Mucosa of stomach (tissue), 1 donor: ENCODE results near the gene JPT2.

Experiments
- H3K27me3 ChIP-seq: one replicate; pipeline ENCODE4 v1.7.0; 2013; ENCODE audit warnings: mild to moderate bottlenecking, low read length; ENCODE audit not compliant: control insufficient read depth, insufficient read depth
- H3K36me3 ChIP-seq: one replicate; pipeline ENCODE4 v1.7.0; 2013; ENCODE audit warnings: low read length; ENCODE audit not compliant: control insufficient read depth, insufficient read depth
- H3K4me1 ChIP-seq: one replicate; pipeline ENCODE4 v1.7.0; 2013; ENCODE audit warnings: mild to moderate bottlenecking, low read length; ENCODE audit not compliant: control insufficient read depth, insufficient read depth
- H3K4me3 ChIP-seq: one replicate; pipeline ENCODE4 v1.7.0; 2013; ENCODE audit warnings: low read length
- H3K9ac ChIP-seq: one replicate; pipeline ENCODE4 v1.7.0; 2013; ENCODE audit warnings: mild to moderate bottlenecking, low read length, moderate library complexity
- H3K9me3 ChIP-seq: one replicate; pipeline ENCODE4 v1.7.0; 2013; ENCODE audit warnings: mild to moderate bottlenecking, low read length, moderate library complexity; ENCODE audit not compliant: control insufficient read depth
- donor health status: Pancreatic carcinoma.

JPT2 gene

DNA sequence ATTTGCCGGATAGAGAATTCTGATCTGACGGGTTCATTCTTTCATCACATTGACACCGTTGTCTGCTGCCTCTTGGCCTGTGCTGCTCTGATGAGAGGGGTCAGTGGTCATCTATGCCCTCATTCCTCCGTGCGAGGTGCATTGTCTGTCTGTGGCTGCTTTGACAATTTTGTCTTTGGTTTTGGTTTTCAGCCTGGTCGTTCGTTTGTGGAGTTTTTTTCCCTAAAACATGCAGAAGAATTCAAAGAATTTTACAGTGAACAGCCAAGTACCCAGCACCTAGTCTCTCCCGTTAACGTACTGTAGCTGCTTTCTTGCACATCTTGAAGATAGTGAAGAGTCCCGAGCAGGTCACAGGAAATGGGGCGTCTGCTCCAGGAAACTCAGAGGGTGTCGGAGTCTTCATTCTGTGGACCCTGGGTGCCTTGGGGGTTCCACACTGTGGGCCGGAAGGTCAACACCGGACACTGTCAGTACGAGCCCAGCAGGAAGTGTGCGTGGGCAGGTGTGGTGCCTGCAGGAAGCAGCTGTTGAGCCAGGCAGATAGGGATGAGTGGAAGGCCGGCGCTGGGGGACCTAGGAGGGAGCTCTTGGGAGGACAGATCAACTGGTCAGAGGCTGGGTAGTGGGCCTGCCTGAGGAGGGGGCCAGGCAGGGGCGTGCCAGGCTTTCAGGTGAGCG is 37.7 kb upstream of the JPT2 start:
- no peaks in the 10 kb centered on the region for H3K9me3 ChIP-seq
- H3K4me1 ChIP-seq, result no peaks in the 10 kb centered on the region
- no peak overlapping the region for H3K4me3 ChIP-seq
- no peaks in the 10 kb centered on the region for H3K27me3 ChIP-seq
- no peak overlapping the region for H3K9ac ChIP-seq
- peaks cover 17% of the 10 kb centered on the region for H3K36me3 ChIP-seq

DNA sequence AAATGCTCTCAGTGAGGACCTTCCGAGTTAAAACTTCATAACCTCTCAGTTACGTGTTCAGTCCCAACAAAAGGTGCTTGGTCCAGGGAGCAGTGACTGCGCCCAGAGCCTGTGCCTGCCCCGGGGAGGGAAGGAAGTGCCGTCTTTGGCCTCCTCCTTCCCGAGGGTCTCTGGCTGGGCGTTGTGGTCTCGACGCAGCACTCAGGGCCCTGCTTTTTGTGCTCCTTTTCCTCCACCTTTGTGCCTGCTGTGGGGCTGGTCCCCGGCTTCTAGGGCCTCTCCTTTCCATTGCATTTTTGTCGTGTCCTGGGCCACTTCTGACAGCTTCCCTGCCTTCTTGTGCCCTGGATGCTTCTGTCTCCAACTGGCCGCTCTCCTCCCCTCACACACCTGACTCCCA is 36.8 kb upstream of the JPT2 start:
- Histone ChIP-seq H3K4me3 (no peak overlapping the region), H3K9me3 (no peaks in the 10 kb centered on the region), H3K36me3 (peaks cover 17% of the 10 kb centered on the region), H3K27me3 (no peaks in the 10 kb centered on the region), H3K9ac (no peak overlapping the region), H3K4me1 (no peaks in the 10 kb centered on the region)

DNA sequence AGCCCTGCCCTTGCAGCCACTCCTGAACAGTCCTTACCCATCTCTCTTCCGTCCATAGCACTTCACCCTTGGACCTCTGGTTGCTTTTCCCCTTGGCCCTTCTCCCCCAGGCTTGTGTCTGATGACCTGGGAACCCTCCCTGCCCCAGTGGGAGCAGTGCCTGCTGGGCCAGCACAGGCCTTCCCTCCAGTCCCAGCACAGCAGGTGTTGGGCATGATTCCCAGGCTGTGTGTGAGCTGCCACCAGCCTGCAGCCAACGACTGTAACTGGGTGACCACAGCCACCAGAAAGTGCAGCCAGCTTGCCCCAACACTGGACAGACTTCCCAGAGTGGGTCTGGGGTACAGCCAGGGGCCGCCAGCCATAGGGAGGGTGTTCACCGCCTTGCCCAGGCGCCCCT is 35.9 kb upstream of the JPT2 start:
- Histone ChIP-seq H3K4me3 (no peak overlapping the region), H3K9me3 (no peaks in the 10 kb centered on the region), H3K4me1 (no peaks in the 10 kb centered on the region), H3K36me3 (peaks cover 17% of the 10 kb centered on the region), H3K9ac (no peak overlapping the region), H3K27me3 (no peaks in the 10 kb centered on the region)

- H3K4me1 ChIP-seq, result no peaks in the 10 kb centered on the region
- H3K9me3 ChIP-seq, result no peaks in the 10 kb centered on the region
- H3K27me3 ChIP-seq, result no peaks in the 10 kb centered on the region
- peaks cover 17% of the 10 kb centered on the region for H3K36me3 ChIP-seq
- H3K4me3 ChIP-seq, result no peak overlapping the region
- no peak overlapping the region for H3K9ac ChIP-seq
Observed at GRCh38 chr16:1642753-1643152, 35.3 kb upstream of the JPT2 start.

DNA sequence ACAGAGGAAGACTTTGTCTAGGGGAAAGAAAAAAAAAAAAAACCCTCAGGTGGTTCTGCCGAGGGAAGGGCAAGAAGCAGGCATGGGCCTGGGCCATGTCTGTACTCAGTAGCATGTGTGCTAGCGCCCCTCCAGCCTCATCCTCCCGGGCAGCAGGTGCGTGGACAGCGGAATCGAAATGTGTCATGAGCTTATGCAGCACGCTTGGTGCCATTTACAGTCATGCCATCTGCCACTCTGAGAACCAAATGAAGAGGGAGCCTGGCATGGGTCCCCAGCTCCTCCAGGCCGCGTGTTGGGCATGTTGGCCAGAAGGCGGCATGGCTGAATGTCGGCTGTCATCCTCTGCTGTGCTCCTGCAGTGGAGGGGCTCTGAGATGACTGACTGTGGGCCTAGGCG is 34.6 kb upstream of the JPT2 start:
- Histone ChIP-seq H3K4me1 (no peaks in the 10 kb centered on the region), H3K9ac (no peak overlapping the region), H3K27me3 (no peaks in the 10 kb centered on the region), H3K36me3 (peaks cover 17% of the 10 kb centered on the region), H3K4me3 (no peak overlapping the region), H3K9me3 (no peaks in the 10 kb centered on the region)

DNA sequence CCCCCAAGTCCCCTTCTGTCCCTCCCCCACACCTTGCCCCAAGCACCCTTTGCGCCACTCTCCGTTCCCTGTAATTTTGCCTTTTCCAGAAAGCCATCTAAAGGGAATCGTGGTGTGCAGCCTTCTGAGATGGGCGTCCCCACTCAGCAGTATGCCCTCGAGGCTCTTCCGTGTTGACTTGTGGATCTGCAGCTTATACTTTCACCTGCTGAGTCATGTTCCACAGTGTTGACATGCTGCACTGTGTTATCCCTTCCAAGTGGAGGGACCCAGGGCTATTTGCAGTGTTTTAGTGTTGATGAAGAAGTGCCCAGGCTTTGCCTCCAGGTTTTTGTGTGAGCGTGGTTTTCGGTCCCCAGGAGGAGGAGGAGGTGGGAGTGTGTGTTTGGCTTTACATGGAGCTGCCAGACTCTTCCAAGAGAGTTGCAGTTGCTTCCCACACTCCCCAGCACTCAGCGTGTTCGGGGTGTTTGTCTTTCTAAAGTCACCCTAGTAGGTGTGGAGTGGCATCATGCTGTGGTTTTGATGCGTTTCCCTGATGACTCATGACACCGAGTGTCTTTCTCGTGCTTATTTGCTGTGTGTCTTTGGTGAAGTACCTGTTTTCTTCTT is 32.1 kb upstream of the JPT2 start:
- H3K4me1 ChIP-seq, result no peaks in the 10 kb centered on the region
- H3K36me3 ChIP-seq, result peaks cover 16% of the 10 kb centered on the region
- H3K9ac ChIP-seq, result no peak overlapping the region

DNA sequence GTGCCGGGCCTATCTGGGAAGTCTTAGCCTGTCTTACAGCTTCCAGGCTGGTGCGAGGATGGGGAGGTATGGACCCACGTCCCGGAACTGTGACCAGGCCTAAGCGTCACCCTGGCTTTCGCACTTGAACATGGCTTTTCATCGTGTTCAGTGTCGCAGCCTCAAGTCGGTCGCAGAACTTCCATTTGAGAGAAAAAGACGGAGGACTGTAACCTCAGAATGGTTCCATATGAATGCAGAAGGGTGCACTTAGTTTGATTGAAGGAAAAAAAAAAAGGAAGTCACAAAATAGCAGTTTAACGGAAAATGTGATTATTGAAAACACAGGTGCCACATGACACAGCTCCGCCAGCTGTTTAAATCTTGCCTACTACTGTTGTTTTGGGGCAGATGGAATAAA is 30.2 kb upstream of the JPT2 start:
- peaks cover 11% of the 10 kb centered on the region for H3K36me3 ChIP-seq

More for the DNA sequence above, 32.1 kb upstream of the JPT2 start:
- Histone ChIP-seq H3K9me3 (no peaks in the 10 kb centered on the region), H3K27me3 (no peaks in the 10 kb centered on the region), H3K4me3 (no peak overlapping the region)

DNA sequence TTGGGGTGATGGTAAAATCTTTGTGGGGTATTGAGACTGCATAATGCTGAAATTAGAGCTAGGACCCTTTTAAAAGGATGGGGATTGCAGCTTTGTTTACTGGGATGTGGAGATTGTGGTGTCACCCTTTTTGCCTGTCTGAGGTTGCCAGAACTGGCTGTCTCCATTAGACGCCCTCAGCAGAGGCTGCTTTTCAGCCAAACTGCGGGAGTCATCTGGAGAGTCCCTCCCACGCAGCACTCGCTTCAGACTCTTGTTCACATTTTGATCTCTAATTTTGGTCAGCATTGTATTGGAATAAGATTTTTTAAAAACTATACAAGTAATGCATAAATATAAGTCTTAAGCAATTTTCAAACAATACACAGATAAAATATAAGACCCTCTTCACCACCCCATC is 27.9 kb upstream of the JPT2 start:
- Histone ChIP-seq H3K9ac (no peak overlapping the region), H3K36me3 (peaks cover 11% of the 10 kb centered on the region), H3K4me1 (no peaks in the 10 kb centered on the region), H3K4me3 (no peak overlapping the region), H3K9me3 (no peaks in the 10 kb centered on the region), H3K27me3 (no peaks in the 10 kb centered on the region)

More for the DNA sequence above, 30.2 kb upstream of the JPT2 start:
- no peak overlapping the region for H3K9ac ChIP-seq
- no peaks in the 10 kb centered on the region for H3K27me3 ChIP-seq
- H3K4me3 ChIP-seq, result no peak overlapping the region
- H3K9me3 ChIP-seq, result no peaks in the 10 kb centered on the region
- no peaks in the 10 kb centered on the region for H3K4me1 ChIP-seq

DNA sequence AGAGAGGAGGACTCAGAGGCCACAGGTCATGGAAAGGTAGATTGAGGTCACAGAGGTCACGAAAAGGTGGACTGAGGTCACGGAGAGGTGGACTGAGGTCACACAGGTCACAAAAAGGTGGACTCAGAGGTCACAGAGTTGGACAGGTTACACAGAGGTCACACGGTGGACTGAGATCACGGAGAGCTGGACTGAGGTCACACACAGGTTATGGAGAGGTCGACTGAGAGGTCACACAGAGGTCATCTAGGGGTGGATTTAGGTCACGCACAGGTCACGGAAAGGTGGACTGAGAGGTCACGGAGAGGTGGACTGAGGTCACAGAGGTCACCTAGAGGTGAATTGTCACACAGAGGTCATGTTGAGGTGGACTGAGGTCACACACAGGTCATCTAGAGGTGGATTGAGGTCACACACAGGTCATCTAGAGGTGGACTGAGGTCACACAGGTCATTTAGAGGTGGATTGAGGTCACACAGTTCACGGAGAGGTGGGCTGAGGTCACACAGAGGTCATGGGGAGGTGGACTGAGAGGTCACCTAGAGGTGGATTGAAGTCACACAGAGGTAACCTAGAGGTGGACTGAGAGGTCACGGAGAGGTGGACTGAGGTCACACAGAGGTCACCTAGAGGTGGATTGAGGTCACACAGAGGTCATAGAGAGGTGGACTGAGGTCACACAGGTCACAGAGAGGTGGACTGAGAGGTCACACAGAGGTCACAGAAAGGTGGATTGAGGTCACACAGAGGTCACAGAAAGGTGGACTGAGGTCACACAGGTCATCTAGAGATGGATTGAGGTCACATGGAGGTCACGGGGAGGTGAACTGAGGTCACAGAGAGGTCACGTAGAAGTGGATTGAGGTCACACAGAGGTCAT is 26.7 kb upstream of the JPT2 start:
- H3K4me3 ChIP-seq, result no peak overlapping the region
- H3K4me1 ChIP-seq, result no peaks in the 10 kb centered on the region
- no peaks in the 10 kb centered on the region for H3K27me3 ChIP-seq
- no peaks in the 10 kb centered on the region for H3K9me3 ChIP-seq
- H3K36me3 ChIP-seq, result peaks cover 11% of the 10 kb centered on the region
- no peak overlapping the region for H3K9ac ChIP-seq

DNA sequence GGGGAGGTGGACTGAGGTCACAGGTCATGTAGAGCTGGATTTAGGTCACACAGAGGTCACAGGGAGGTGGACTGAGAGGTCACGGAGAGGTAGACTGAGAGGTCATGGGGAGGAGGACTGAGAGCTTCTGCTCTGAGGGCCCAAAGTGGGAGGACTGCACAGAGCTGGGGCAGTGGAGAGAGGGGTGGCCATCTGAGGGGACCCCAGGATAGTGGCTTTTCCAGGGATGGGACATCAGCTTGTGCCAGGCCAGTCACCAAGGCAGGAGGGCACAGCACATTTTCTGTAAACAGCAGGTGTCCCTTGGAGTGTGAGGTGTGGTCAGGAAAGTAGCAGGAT is 26.1 kb upstream of the JPT2 start:
- H3K9me3 ChIP-seq, result no peaks in the 10 kb centered on the region

GRCh38 chr16:1653023-1653422 is 25.1 kb upstream of the JPT2 start:
- Histone ChIP-seq H3K9me3 (no peaks in the 10 kb centered on the region), H3K4me3 (no peak overlapping the region), H3K4me1 (no peaks in the 10 kb centered on the region), H3K27me3 (no peaks in the 10 kb centered on the region), H3K9ac (no peak overlapping the region), H3K36me3 (peaks cover 11% of the 10 kb centered on the region)

More for the DNA sequence above, 26.1 kb upstream of the JPT2 start:
- H3K36me3 ChIP-seq, result peaks cover 11% of the 10 kb centered on the region
- H3K27me3 ChIP-seq, result no peaks in the 10 kb centered on the region
- no peak overlapping the region for H3K9ac ChIP-seq
- no peaks in the 10 kb centered on the region for H3K4me1 ChIP-seq
- H3K4me3 ChIP-seq, result no peak overlapping the region
